MCF 10A (cell line): Measurements from ENCODE around the gene LAMB3. TPM values are rescaled to one million over a fixed set of nuclear protein-coding genes. Genes with fewer than 3 reads are reported as not detected.

ENCODE experiments used
- BruUV-seq: library from RNA; stranded (reverse); fragments of 400-500 nt; replicated peaks from 2 replicates; lab custom pipeline; 2021; lab: Mats Ljungman, UMichigan
- CTCF ChIA-PET: fragments of 300-600 bp; sonication (Branson Sonifier 250); formaldehyde crosslinking; extraction: SDS; loops from one replicate; lab custom pipeline; 2021; ENCODE audit warnings: antibody characterized with exemption, inconsistent platforms; lab: Yijun Ruan, JAX
- POLR2A ChIA-PET: fragments of 300-600, 350-650 bp; sonication (Branson Sonifier 250); formaldehyde crosslinking; extraction: SDS; loops from one replicate; lab custom pipeline; 2020; ENCODE audit warnings: antibody characterized with exemption, inconsistent platforms; lab: Yijun Ruan, JAX
- DNase-seq: peaks from one replicate; pipeline ENCODE4 v3.0.0-alpha.2; 2018; ENCODE audit not compliant: unreplicated experiment
- H3K27ac Mint-ChIP-seq: one replicate; pipeline ENCODE4 v1.8.0; 2022; ENCODE audit warnings: mild to moderate bottlenecking, low read depth, mixed read lengths; ENCODE audit not compliant: unreplicated experiment
- H3K27me3 Mint-ChIP-seq: one replicate; pipeline ENCODE4 v1.8.0; 2022; ENCODE audit warnings: mixed read lengths; ENCODE audit not compliant: insufficient read depth, unreplicated experiment
- H3K36me3 Mint-ChIP-seq: one replicate; pipeline ENCODE4 v1.8.0; 2022; ENCODE audit warnings: mild to moderate bottlenecking, moderate library complexity, mixed read lengths; ENCODE audit not compliant: insufficient read depth, unreplicated experiment
- H3K4me1 Mint-ChIP-seq: one replicate; pipeline ENCODE4 v1.8.0; 2022; ENCODE audit warnings: mixed read lengths; ENCODE audit not compliant: insufficient read depth, unreplicated experiment
- H3K4me3 Mint-ChIP-seq: one replicate; pipeline ENCODE4 v1.8.0; 2022; ENCODE audit warnings: mild to moderate bottlenecking, moderate library complexity, mixed read lengths; ENCODE audit not compliant: unreplicated experiment
- H3K9me3 Mint-ChIP-seq: one replicate; pipeline ENCODE4 v1.8.0; 2022; ENCODE audit warnings: mixed read lengths; ENCODE audit not compliant: unreplicated experiment
- intact Hi-C: fragments of 100-400 bp; cut with micrococcal nuclease; formaldehyde crosslinking; loops from 2 replicates; pipeline ENCODE4 v1.14.1; 2022
- total RNA-seq: library from RNA; stranded (reverse); gene quantifications from 2 replicates; pipeline ENCODE4 v1.2.3, GENCODE V29; 2022
- TF ChIP-seq, protein P1 (sequence below): fragments of 200-600 bp; IDR thresholded peaks from one replicate; pipeline ENCODE4 v1.8.0; 2022; ENCODE audit warnings: antibody characterized with exemption, mild to moderate bottlenecking; ENCODE audit not compliant: unreplicated experiment

LAMB3 gene
- total RNA-seq, 1 experiment from 2014 or later: 1,572 TPM

- no TSS peak for BruUV-seq
- ChIA-PET POLR2A (interaction anchor here (0.9 to 8.1 kb wide), 4 partner anchors 11 to 46 kb away, joined by 3 to 254 read pairs (median 38); partner anchors contain the start of gene LAMB3), CTCF (interaction anchor here (0.7 to 5.1 kb wide), 8 partner anchors 8 to 74 kb away, joined by 3 to 38 read pairs (median 4); no protein-coding TSS in a partner anchor)
- H3K36me3 Mint-ChIP-seq: no peaks in the 10 kb centered on the region
- H3K4me3 Mint-ChIP-seq: no peak overlapping the region
- intact Hi-C loops: no loop called here
- H3K27me3 Mint-ChIP-seq: no peaks in the 10 kb centered on the region
- no peak for DNase-seq
- H3K4me1 Mint-ChIP-seq: peaks cover 30% of the 10 kb centered on the region
- TF ChIP-seq, protein P1, sequence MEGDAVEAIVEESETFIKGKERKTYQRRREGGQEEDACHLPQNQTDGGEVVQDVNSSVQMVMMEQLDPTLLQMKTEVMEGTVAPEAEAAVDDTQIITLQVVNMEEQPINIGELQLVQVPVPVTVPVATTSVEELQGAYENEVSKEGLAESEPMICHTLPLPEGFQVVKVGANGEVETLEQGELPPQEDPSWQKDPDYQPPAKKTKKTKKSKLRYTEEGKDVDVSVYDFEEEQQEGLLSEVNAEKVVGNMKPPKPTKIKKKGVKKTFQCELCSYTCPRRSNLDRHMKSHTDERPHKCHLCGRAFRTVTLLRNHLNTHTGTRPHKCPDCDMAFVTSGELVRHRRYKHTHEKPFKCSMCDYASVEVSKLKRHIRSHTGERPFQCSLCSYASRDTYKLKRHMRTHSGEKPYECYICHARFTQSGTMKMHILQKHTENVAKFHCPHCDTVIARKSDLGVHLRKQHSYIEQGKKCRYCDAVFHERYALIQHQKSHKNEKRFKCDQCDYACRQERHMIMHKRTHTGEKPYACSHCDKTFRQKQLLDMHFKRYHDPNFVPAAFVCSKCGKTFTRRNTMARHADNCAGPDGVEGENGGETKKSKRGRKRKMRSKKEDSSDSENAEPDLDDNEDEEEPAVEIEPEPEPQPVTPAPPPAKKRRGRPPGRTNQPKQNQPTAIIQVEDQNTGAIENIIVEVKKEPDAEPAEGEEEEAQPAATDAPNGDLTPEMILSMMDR: no peak
- no peaks in the 10 kb centered on the region for H3K9me3 Mint-ChIP-seq
- no peak overlapping the region for H3K27ac Mint-ChIP-seq
These were observed 23.4 kb upstream of the LAMB3 start for GRCh38 chr1:209675565-209676154.

GRCh38 chr1:209674957-209675564 is 22.8 kb upstream of the LAMB3 start, which contains the start of gene G0S2:
TSS of gene G0S2 (plus strand) at chr1:209675412. CDS start at chr1:209675685, 273 bp downstream.
- TF ChIP-seq, protein P1: no peak
- H3K9me3 Mint-ChIP-seq: no peaks in the 10 kb centered on the region
- peaks cover 36% of the 10 kb centered on the region for H3K4me1 Mint-ChIP-seq
- ChIA-PET POLR2A (interaction anchor here (0.5 to 8.1 kb wide), 5 partner anchors 10 to 51 kb away, joined by 3 to 254 read pairs (median 20); partner anchors contain the start of gene LAMB3), CTCF (interaction anchor here (0.5 to 5.1 kb wide), 12 partner anchors 9 to 73 kb away, joined by 3 to 38 read pairs (median 5); partner anchors contain the start of gene LAMB3)
- no TSS peak for BruUV-seq
- no peaks in the 10 kb centered on the region for H3K27me3 Mint-ChIP-seq
- H3K27ac Mint-ChIP-seq: peak within 1 kb of the TSS; percentile 66
- H3K4me3 Mint-ChIP-seq: no peak within 1 kb of the TSS
- no peak for DNase-seq
- no peaks in the 10 kb centered on the region for H3K36me3 Mint-ChIP-seq
- intact Hi-C loops: no loop called here

DNA sequence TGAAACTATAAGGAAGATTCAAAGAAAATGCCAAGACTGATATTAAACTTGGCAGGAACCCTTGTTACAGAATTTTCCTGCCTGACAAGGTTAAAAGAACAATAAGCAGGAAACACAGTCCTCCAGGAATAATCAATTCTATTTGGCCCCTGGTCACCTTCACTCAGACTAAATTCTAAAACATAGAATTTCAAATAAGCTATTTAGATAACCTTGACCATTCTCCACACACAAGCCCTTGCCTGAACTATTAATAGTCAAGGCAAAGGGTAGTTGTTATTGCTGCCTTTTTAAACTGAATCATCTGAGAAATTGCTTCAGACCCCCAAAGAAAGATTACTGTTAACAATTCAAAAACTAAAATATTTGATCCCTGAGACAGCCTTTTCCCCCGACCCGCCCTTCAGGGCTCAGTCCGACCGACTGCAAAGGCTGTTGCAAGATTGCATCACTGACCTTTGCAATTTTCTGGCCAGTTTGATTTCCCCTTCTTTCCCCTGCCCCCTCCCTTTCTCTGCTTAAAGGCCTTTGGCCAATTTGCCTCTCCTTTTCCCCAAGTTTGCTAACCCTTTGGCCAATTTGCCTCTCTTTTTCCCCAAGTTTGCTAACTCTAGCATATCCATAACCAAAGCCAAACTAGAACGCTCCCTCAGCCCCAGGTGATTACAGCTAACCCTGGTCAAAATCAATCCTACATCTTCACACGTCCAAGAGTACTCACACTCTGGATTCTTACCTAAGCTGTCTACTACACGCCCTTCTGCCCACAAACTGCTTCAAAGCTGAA is 21.6 kb upstream of the LAMB3 start:
- no peaks in the 10 kb centered on the region for H3K27me3 Mint-ChIP-seq
- intact Hi-C loops: loop anchor here (1.0 to 2.0 kb wide), 2 partner anchors 17 to 22 kb away; partner anchors contain the start of gene LAMB3

More for the DNA sequence above, 21.6 kb upstream of the LAMB3 start:
- Mint-ChIP-seq H3K4me1 (peaks cover 37% of the 10 kb centered on the region), H3K4me3 (no peak overlapping the region), H3K9me3 (no peaks in the 10 kb centered on the region), H3K27ac (peak overlapping the region; percentile 66), H3K36me3 (no peaks in the 10 kb centered on the region)
- ChIA-PET POLR2A (interaction anchor here (0.6 to 8.1 kb wide), 10 partner anchors 8 to 1507 kb away, joined by 3 to 254 read pairs (median 4); partner anchors contain the start of gene LAMB3), CTCF (interaction anchor here (0.5 to 5.1 kb wide), 15 partner anchors 9 to 146 kb away, joined by 3 to 38 read pairs (median 5); partner anchors contain the start of gene LAMB3)
- TSS peak; percentile 99 for BruUV-seq
- TF ChIP-seq, protein P1: no peak
- DNase-seq: peak; percentile 86
